ENCODE data around the gene CNTN2. TPM values are rescaled to one million over a fixed set of nuclear protein-coding genes. Genes with fewer than 3 reads are reported as not detected.

CNTN2 gene
- total and polyA plus RNA-seq, 2 of the 8 experiments (the other 6 are each of a cell fraction or from before 2014, with no cell fraction given) = 1.2 to 3.9 TPM

DNA sequence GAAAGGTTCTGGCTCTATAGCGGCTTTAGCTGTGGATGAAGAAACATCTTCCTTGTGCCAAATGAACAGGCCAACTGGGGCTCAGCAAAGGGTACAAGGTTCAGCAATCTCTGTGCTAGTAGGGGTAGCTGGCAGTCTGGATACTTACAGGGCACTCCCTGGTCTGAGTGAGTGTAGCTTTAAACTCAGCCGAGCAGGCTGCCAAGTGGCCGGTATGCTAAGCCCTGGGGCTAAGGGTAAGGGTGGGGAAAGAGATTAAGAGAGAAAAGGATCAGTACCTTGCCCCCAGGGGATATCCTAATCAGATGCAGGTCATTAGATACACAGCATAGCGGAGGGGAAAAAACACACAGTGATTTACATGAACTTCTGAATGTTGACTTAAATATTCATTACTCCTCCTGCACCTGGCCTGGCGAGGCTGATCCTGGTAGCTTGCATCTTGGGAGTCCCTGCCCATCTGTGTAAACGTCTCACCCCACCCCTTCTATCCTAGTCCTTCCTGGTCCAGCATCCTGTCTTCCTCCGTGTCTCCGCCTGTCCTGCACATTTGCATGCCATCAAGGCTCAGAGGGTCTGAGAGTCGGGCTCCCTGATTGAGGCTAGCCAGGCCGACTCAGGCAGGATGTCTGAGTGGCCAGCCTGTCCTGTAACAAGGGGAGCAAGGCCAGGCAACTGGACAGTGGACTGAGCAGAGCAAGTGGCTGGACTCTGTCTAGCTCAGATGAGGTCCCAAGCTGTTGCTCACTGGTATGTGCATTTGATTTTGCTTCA is 39.5 kb upstream of the CNTN2 start (continued):
- no peak for TF ChIP-seq ATF2 (IDR thresholded peaks at IDR 0.05; ENCODE audit: low read length)
- TF ChIP-seq SIN3A (conservative IDR thresholded peaks at IDR 0.05 in 1 of 2, IDR thresholded peaks at IDR 0.05 in 1 of 2; ENCODE audit: low read depth in 1 of 2, low read length in 2 of 2) = no peak
- TF ChIP-seq TAF7 (optimal IDR thresholded peaks at IDR 0.05; ENCODE audit: borderline replicate concordance, low read depth, low read length) = no peak

Measured in H1 (cell line).